Suppressor macrophage (primary cell): ENCODE measurements around the gene XDH.

Experiments
- DNase-seq, 4 experiments: peaks; one replicate each; pipeline ENCODE4 v3.0.0-alpha.2; 2020 to 2022

XDH gene

DNA sequence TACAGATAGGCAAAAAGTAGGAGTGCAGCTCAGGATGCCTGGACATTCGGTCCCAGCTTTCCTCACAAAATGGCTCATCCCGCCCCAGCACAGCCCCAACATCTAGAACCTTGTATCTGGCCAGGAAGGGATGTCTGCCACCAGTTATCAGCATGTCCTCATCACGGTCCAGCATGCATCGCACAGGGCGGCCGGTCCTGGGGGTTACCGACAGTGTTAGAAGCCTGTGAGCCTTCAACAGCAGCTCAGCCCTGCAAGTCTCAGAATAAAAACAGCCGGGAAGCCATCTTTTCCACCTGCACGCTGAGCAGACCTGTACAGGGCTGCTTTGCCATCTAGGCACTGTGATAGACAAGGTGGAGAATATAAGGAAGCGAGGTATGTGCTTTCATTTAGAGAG is 49.2 kb downstream of the XDH start:
- DNase-seq, result no peak

DNA sequence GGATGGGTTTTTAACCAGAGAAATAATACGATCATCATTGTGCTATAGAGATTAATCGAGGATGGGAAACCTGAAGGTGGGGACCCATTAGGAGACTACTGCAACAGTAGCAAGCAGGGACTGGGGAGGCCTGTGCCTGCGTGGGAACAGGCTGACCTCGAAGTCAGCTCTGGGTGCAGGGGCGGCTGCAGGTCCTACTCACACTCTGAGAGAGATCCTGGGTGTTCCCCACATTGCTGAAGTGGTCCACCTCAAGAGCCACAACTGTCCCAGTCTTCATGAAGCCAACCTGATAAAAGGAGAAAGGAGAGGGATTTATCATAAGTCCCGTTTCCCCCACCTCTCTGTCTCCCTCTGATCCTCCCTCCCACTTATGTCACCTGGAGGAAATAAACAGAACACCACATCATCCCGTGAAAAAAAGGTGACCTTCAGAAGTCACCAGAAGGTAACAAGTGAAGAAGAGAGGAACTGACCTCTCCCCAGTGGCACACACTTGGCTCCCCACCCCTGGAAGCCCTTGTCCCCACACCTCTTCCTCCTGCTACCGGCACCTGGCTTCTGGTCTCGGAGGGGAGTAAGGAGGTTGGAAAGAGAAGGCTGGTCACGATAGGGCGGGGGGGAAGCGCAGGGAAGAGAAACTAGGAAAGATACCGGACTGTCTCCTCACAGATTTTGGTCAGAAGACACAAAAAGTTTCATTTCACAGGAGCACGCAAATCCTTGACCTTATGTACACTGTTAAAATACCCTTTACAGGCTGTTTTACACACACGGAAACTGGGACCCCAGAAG is 50.4 kb downstream of the XDH start:
- DNase-seq, result no peak

DNA sequence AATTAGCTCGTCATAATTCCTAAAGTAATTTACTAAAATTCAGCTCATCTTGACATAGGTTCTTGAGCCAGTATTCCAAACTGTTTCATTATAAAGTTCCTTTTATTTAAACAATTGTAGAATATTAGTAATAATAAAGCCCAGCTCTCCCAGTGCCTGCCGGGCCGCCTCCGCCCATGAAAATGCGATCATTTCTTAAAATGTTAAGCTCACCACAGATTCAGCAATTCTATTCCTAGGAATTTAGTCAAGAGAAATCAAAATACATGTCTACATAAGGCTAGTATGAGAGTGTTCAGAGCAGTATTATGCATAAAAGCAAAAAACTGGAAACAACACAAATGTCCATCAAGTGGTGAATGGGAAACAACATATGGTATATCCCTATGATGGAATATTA is 52.0 kb downstream of the XDH start:
- DNase-seq, result no peak

DNA sequence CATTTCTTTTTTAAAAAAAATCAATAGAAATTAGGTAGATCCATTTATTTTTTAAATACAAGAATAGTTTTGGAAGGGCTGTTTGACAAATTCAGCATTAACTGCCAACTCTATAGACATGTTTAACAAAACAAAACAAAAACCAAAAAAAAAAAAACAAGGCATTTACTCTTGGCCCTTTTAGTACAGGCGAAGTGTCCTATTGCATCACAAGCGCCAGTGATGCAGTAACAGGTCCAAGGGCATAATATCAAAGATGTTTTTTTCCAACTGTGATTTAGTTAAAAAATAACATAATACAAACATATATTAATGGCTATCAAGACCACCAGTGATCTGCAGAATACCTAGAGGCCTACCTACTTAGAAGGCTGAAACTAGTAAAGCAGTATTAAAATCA is 55.3 kb downstream of the XDH start:
- DNase-seq, result no peak

GRCh38 chr2:31354837-31355236 is 59.7 kb downstream of the XDH start:
- DNase-seq, result peak in 2 of 4 experiments; percentile 11 to 23

DNA sequence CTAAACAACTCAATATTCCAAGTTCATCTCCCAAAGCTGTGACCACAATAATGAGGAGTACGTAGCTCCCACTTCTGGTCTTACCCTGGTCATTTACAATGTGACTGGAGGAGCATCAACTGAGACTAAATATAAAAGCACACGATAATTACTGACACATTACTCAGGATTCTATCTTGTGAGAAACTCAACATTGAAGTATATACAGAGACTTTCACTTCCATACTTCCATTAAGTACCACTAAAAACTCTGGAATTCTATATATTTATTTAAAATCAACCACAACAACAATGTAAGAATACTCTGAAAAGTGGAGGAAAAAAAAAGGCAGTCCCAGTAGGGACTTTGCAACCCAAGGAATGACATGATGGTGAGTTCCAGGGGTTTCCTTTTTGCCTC is 61.4 kb downstream of the XDH start:
- DNase-seq, result no peak

- DNase-seq, result no peak
These were observed 64.9 kb downstream of the XDH start for GRCh38 chr2:31349684-31350083.

GRCh38 chr2:31349160-31349559 is 65.4 kb downstream of the XDH start:
- no peak for DNase-seq

GRCh38 chr2:31348618-31349017 is 65.9 kb downstream of the XDH start:
- no peak for DNase-seq

- no peak for DNase-seq
These were observed 66.8 kb downstream of the XDH start for GRCh38 chr2:31347750-31348149.

DNA sequence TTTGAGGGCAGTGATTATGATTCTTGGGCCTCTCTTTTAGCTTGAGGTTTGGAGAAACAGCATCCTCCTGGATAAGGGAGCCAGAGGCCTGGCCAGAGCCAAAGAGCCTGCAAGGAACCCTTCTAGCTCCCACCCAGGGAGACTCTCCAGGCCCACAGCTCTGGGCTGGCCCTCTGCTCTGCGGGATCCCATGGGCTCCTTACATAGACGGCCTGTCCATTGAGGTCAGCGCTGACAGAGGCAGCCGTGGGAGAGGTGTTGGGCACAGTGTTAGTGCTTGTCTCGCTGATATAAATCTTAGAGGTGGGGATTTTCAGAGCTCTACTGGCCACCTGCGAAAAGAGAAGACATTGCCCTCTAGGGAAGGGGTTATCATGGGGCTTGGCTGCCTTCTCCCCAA is 67.2 kb downstream of the XDH start:
- no peak for DNase-seq

GRCh38 chr2:31344447-31344846 is 70.1 kb downstream of the XDH start:
- DNase-seq, result no peak

DNA sequence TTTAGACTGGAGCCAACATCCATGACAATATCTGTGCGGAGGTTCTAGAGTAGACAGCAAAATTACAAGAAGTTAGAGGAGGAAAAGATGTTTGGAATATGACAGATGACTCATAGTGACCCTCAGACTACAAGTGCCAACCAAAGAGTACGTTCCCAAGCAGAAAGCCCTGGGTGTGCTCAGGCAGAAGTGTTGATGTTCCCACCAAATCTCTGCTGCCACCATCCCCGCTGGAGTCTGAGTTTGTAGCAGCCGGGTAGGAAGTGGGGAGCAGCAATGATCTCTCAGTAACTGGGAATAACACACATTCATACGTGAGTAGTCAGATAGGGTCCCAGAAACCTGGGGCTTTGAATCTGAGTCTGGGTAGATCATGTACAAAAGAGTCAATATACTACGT is 73.2 kb downstream of the XDH start:
- DNase-seq, result no peak

DNA sequence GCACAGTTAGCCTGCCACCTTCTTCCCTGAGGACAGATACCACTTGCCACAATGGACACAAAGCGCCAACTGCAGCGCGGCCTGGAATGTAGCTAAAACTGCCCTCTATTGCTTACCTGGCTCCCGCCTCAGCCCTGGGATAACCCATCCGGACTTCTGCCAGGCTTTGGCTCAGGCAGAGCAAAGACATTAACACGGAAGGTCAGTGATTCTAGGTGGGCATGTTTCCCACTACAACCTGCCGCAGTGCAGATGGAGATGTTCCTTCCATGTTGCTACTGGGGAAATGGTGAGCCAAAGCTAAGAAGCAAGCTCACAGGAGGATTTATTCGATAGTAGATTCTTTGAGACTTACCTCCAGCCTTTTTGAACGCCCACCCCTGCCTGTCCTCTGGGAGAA is 74.8 kb downstream of the XDH start:
- no peak for DNase-seq

GRCh38 chr2:31337860-31338259 is 76.7 kb downstream of the XDH start:
- no peak for DNase-seq

GRCh38 chr2:31337197-31337596 is 77.3 kb downstream of the XDH start:
- no peak for DNase-seq

- DNase-seq, result no peak
These were observed 78.5 kb downstream of the XDH start for GRCh38 chr2:31335921-31336585.

DNA sequence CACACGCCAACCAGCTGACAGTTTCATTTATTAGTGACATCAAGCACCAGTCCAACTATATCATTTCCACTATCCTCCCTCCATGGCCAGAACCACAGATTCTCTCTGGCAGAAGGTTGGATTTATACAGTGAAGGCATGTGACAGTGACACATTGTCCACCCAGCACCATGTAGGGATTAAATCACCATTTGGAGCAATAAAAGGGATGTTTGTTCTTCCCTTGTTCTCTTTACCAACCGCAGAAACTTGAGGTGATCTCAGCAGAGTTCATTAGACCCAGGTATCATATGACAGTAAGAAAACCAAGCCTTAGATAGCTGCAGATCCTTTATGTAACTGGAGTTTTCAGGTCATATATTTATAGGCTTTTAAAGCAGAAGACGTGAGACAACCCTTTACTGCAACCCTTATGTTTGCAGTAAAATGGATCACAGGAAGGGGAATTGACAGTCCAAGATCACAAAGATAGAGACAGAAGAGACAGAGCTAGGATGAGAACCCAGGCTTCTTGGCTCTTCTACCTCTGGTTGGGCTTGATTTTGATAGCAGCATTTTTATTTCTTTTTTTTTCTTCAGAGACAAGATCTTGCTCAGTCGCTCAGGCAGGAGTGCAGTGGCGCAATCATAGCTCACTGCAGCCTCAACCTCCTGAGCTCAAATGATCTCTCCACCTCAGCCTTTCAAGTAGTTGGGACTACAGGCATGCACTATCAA is 80.1 kb downstream of the XDH start:
- peak; percentile 34 to 64 (median 50) for DNase-seq

DNA sequence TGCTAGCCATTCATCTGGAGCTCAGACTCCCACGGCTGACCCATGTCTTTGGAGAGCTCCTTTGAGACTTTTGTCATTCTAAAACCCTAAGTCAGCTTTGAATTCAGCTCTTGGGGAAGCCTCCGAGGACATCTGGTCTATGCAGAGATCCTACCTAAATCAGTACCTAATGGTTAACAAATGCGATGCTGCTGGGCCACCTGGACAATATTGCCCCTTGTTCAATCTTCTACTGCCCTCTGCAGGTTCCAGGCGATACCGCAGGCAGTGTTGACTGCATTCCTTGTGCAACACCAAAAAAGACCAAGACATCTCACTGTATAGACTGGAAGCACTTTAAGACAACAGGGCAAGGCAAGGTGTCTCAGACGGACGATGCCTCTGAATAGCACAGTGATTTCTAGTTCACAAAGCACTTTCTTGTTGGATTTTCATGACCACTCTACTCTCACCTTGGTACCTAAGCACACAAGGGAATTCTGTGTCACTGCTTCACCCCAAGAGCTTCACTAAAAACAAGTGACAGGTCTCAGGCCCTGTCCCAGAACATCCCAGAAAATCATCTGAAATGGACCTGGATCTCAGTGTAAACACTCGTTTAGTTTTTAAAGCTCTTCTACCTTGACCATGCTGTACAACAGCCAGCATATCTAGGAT is 80.9 kb downstream of the XDH start:
- DNase-seq, result peak; percentile 85 to 91 (median 90)

- no peak for DNase-seq
These were observed 81.5 kb downstream of the XDH start for GRCh38 chr2:31333046-31333445.

- DNase-seq, result no peak
These were observed 82.0 kb downstream of the XDH start for GRCh38 chr2:31332521-31332920.

- peak in 1 of 4 experiments; percentile 31 for DNase-seq
These were observed 83.4 kb downstream of the XDH start for GRCh38 chr2:31331156-31331555.

DNA sequence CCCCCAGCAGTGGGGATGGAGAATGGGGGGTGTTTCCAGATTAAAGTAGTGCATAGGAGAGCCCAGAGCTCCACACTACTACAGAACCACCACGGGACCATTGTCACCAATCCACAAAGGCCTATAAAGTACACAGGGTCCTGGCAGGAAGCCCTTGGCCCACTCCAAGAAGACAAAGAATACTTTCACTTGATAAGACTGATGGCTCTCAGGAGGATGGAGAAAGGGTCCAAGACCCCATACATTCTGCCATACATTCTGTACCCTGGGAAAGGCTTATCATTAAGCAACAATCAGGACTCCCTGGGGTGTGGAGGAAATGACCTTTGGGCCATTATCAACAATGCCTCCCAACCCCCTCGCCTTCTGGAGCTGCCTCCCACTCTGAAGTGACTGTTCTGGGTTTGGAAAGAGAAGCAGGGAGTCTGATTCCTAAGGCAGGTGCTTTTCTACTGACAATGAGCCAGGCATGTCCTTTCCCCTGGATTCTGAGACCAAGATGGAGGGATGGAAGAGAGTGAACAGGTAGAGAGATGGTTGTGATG is 85.4 kb downstream of the XDH start:
- peak; percentile 29 to 64 (median 60) for DNase-seq
